Ammon's horn (tissue), 1 donor: ENCODE data around the gene NXPE4.
"Not testable (repeated sequence)": the region's sequence is repeated elsewhere in the genome, so short reads cannot be mapped to it uniquely, and the experiment has no call there.

Experiments
- DNase-seq: peaks from one replicate; pipeline ENCODE4 v3.0.0-alpha.2; 2016; ENCODE audit warnings: low spot score

NXPE4 gene

DNA sequence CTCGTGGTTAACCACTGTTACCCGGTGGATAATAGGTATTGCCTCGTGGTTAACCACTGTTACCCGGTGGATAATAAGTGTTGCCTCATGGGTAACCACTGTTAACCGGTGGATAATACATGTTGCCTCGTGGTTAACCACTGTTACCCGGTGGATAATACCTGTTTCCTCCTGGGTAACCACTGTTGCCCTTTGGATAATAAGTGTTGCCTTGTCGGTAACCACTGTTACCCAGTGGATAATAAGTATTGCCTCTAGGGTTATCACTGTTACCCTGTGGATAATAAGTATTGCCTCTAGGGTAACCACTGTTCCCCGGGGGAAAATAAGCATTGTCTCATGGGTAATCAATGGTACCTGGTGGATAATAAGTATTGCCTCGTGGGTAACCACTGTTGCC lies 15.0 kb upstream of the NXPE4 start:
- no peak for DNase-seq

DNA sequence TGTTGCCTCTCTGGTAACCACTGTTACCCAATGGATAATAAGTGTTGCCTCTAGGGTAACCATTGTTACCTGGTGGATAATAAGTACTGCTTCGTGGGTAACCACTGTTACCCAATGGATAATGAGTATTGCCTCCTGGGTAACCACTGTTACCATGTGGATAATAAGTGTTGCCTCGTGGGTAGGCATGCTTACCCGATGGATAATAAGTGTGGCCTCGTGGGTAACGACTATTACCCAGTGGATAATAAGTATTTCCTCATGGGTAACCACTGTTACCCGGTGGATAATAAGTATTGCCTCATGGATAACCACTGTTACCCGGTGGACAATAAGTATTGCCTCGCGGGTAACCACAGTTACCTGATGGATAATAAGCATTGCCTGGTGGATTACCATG lies 13.8 kb upstream of the NXPE4 start:
- DNase-seq = no peak

GRCh38 chr11:114608605-114609004 lies 13.0 kb upstream of the NXPE4 start:
- DNase-seq = not testable (repeated sequence)

DNA sequence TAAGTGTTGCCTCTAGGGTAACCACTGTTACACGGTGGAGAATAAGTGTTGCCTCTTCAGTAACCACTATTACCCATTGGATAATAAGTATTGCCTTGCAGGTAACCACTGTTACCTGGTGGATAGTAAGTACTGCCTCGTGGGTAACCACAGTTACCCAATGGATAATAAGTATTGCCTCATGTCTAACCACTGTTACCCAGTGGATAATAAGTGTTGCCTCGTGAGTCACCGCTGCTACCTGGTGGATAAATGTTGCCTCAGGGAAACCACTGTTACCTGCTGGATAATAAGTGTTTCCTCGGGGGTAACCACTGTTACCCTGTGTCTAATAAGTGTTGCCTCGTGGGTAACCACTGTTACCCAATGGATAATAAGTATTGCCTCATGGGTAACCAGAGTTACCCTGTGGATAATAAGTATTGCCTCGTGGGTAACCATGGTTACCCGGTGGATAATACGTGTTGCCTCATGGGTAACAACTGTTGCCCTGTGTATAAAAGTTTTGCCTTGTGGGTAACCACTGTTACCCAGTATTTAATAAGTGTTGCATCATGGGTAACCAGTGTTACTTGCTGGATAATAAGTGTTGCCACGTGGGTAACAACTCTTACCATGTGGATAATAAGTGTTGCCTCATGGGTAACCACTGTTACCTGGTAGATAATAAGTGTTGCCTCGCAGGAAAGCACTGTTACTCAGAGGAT lies 12.3 kb upstream of the NXPE4 start:
- DNase-seq = no peak

DNA sequence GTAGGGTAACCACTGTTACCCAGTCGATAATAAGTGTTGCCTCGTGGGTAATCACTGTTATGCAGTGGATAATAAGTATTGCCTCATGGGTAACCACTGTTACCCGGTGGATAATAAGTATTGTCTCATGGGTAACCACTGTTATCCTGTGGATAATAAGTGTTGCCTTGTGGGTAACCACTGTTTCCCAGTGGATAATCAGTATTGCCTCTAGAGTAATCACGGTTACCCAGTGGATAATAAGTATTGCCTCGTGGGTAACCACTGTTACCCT lies 11.2 kb upstream of the NXPE4 start:
- not testable (repeated sequence) for DNase-seq

DNA sequence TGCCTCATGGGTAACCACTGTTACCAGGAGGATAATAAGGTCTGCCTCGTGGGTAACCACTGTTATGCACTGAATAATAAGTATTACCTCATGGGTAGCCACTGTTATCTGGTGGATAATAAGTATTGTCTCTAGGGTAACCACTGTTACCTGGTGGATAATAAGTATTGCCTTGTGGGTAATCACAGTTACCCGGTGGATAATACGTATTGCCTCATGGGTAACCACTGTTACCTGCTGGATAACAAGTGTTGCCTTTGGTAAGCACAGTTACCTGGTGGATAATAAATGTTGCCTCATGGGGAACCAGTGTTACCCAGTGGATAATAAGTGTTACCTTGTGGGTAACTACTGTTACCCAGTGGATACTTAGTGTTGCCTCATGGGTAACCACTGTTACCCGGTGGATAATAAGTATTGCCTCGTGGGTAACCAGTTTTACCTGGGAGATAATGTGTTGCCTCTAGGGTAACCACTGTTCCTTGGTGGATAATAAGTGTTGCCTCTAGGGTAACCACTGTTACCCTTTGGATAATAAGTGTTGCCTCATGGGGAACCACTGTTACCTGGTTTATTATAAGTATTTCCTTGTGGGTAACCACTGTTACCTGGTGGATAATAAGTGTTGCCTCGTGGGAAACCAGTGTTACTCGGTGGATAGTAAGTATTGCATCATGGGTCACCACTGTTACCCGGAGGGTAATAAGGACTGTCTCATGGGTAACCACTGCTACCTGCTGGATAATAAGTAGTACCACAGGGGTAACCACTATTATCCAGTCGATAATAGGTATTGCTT lies 10.6 kb upstream of the NXPE4 start:
- DNase-seq = no peak

- no peak for DNase-seq
Measured at GRCh38 chr11:114605370-114605769, 9.8 kb upstream of the NXPE4 start.

GRCh38 chr11:114604886-114605285 lies 9.3 kb upstream of the NXPE4 start:
- DNase-seq = no peak

GRCh38 chr11:114604179-114604813 lies 8.7 kb upstream of the NXPE4 start:
- no peak for DNase-seq

- DNase-seq = not testable (repeated sequence)
Measured at GRCh38 chr11:114603151-114603550, 7.6 kb upstream of the NXPE4 start.

DNA sequence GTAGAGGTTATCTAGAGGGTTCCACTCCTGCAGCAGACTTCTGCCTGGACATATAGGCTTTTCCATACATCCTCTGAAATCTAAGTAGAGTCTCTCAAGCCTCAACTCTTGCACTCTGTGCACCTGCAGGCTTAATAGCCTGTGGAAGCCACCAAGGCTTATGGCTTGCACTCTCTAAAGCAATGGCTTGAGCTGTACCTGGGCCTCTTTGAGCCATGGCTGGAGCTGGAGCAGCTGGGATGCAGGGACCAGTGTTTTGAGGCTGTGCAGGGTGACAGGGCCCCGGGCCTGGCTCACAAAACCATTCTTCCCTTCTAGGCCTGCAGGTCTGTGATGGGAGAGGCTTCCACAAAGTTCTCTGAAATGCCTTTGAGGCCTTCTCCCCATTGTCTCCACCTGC lies 2.9 kb upstream of the NXPE4 start:
- DNase-seq = no peak

DNA sequence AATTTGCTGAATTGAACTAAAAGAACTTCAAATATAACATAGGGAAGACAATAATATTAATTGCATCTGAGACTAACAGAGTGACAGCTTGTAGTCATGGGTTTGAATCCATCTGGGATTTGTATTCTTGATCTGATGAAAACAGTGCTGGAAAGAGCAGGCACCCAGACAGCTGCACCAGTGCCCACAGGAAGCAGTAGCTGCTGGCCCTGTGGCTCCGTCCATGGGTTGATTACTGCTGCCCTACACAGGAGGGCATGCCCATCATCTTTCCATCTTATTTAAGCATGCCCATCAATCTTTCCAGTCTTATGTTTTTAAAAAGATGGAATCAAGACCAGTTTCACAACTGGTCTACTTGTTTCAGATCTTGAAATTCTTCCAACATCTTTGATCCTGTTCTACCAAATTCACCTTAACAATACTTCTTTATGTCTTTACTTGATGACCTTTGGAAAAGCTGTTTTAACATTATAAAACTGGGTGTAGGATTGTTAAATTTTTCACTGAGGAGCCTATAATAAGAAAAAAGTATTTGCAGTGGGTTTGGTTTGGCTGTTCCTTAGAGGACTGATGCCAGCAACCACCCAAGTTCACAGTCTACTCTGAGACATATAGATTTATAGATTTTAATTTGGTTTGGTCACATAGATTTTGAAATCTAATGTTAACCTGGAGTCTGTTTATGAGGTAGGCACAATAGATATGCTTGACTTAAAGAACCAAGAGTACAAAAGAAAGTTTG lies 761 bp upstream of the NXPE4 start:
- no peak for DNase-seq

GRCh38 chr11:114594703-114595102 lies 883 bp downstream of the NXPE4 start:
- DNase-seq = no peak

DNA sequence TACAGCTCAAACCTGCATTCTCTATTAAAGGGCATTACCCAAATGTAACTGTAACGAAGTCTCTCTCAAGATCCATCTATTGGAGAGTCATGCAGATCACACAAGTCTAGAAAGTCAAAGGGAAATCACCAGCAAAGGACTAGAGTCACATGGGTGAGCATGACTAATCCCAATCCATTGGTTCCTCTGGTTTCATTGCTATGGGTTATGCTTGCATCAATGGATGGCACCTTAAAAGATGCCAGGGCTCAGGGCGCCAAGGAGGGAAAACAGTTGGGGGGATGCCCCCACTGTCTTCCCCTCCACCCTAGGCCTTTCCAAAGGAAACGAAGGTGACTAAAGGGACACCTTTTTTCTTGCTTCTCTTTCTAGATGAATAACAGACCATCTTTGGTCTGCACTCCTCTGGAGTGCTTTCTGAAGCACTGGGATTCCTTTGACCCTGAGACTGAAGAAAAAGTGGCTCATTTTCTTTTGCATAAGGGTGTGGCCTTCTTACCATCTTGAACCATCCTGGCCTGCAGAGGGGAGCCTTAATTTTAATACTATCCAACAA lies 8.1 kb downstream of the NXPE4 start:
- no peak for DNase-seq

DNA sequence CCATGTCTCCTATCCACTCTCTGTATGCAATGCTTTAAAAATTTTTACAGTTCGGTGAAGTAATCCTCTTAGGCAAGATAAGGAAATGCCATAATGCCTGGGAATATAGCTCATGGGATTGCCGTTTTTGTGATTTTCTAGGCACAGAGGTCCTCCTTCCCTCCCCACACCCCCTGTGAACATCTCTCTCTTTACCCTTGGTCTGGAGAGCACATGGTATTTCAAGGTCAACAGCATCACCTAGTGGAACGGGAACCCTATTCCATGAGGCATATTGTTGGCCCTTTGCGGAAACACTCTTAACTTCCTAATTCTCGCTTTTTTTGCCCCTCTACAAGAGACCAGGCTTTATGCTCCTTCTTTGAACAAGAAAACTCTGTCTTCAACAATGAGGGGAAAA lies 8.8 kb downstream of the NXPE4 start:
- DNase-seq = no peak

DNA sequence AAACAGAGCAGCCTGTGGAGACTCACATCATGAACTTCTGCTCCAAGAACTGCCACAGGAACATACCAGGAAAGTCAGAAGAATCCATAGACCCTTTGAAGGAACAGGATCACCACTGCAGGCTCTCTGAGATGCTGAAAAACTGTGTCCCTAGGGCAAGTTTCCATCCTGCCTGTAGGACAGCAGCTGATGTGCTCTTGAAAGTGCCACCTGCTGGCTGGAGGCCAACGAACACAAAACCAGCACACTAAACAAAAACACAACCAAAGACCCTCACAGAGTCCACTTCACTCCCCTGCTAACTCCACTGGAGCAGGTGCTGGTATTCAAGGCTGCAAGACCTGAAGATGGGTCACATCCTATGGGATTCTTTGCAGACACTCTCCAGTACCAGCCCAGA lies 23.9 kb downstream of the NXPE4 start:
- no peak for DNase-seq

DNA sequence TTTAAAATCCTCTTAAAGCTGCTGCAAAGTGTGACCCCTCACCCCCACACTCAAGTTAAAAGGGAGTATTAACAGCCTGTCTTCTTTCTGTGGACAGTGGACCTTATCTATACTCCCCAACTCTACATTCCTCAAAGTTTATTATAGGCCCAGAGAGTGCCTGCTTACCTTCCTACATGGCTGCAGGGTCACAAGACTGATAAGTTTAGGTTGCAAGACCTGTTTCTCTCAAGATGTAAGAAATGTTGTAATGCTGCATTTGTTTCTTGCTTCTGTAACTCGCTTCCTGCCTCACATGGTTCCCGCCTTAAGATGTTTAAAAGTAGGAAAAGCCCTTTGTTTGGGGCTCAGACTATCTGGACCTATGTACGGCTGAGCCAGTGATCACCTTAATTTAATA lies 25.8 kb downstream of the NXPE4 start:
- DNase-seq = no peak

DNA sequence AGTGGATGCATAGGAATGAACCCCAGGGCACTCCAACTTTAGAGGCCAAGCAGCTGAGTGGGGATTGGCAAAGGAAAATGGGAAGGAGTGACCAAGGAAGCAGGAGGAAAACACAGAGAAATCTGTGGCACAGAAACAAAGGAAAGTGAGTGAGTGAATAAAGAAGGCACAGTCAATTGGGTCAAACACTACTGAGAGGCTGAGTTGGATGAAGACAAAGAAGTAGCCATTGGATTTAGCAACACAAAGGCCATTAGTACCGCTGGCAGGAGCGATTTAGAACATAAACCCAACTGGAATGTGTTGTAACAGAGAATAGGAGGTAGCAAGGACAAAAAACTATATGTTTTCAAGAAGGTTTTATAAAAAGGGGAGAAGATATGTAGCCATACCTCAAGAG lies 29.3 kb downstream of the NXPE4 start:
- DNase-seq = no peak

GRCh38 chr11:114564831-114565230 lies 30.8 kb downstream of the NXPE4 start:
- DNase-seq = no peak

DNA sequence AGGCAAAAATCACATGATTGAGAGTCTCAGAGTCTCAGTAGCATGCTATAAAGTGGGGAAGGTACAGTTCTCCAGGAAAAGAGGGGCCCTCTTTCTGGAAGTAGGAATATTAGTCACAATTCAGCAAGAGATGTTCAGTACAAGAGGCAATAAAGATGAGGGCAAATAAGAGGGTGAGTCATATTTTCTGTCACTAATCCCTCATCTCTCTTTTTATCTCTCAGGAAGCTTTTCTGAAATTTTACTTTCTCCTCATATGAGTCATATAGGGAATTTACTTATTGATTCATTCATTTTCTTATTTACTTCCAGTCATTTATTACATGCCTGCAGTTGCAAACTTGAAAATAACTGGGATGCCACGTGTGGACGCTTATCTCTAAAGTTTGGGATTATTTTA lies 32.5 kb downstream of the NXPE4 start:
- no peak for DNase-seq

DNA sequence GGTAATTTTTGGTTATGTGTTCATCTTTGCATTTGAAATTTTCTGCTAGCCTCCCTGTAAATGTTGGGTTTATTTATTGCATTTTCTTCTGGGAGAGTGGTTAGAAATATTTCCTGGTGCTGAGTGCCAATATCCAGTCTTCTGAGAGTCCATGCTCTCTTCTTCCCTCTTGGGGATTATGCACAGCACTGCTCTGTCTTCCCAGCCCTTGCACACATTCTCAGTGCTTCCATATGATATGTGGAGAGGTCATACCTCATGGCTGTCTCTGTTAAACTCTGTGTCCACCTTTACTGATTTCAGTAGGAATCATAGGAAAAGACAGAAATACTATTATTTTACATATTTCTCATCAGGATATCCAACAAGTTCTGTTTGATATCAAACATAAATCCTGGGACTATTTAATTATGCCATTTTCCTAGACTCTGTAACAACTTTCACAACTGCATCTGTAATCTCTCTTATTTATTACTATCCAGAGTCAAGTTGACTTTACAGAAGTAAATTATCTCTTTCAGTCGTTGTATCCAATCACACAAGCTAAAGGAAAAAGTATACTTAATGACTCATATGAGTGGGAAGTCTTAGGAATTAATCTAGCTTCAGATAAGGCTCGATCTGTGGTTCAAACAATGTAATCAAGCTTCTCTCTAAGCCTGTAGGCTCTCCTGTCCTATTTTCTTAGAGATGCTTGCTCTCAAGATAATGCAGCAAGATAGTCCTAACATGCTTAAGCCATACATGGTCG lies 33.2 kb downstream of the NXPE4 start:
- no peak for DNase-seq
